Activated CD4-positive, CD25-positive, alpha-beta regulatory T cell treated with anti-CD3 and anti-CD28 coated beads, Interleukin-2, amount 50 U/mL, for 72 hours (primary cell): ENCODE results near the gene CASP9.
"Not testable (repeated sequence)": the region's sequence is repeated elsewhere in the genome, so short reads cannot be mapped to it uniquely, and the experiment has no call there.

Experiments
- DNase-seq: peaks from one replicate; pipeline ENCODE4 v3.0.0; 2021

CASP9 gene

GRCh38 chr1:15493869-15494390 is 30.1 kb downstream of the CASP9 start:
- DNase-seq: no peak

- DNase-seq: no peak
Measured at GRCh38 chr1:15492596-15492995, 31.4 kb downstream of the CASP9 start.

GRCh38 chr1:15491010-15491409 is 33.0 kb downstream of the CASP9 start:
- DNase-seq: not testable (repeated sequence)

GRCh38 chr1:15489052-15489736 is 34.8 kb downstream of the CASP9 start:
- DNase-seq: no peak

- no peak for DNase-seq
Measured at GRCh38 chr1:15488371-15488770, 35.6 kb downstream of the CASP9 start.

- DNase-seq: not testable (repeated sequence)
Measured at GRCh38 chr1:15486844-15487610, 37.0 kb downstream of the CASP9 start.

GRCh38 chr1:15485636-15486035 is 38.4 kb downstream of the CASP9 start:
- no peak for DNase-seq

GRCh38 chr1:15484443-15484842 is 39.6 kb downstream of the CASP9 start:
- not testable (repeated sequence) for DNase-seq

GRCh38 chr1:15483971-15484370 is 40.0 kb downstream of the CASP9 start:
- DNase-seq: no peak

GRCh38 chr1:15482983-15483543 is 41.0 kb downstream of the CASP9 start:
- DNase-seq: not testable (repeated sequence)

- not testable (repeated sequence) for DNase-seq
Measured at GRCh38 chr1:15482455-15482854, 41.6 kb downstream of the CASP9 start.

- no peak for DNase-seq
Measured at GRCh38 chr1:15479654-15480347, 44.2 kb downstream of the CASP9 start.

GRCh38 chr1:15477646-15478212 is 46.3 kb downstream of the CASP9 start:
- DNase-seq: no peak

GRCh38 chr1:15476927-15477326 is 47.1 kb downstream of the CASP9 start:
- DNase-seq: no peak

GRCh38 chr1:15475752-15476314 is 48.2 kb downstream of the CASP9 start, which contains the start of gene CELA2B:
Gene CELA2B, plus strand, starts transcription at chr1:15476104. Its CDS starts 22 bp downstream, at chr1:15476126.
- DNase-seq: no peak

GRCh38 chr1:15472587-15472986 is 51.4 kb downstream of the CASP9 start:
- DNase-seq: no peak

GRCh38 chr1:15471723-15472122 is 52.3 kb downstream of the CASP9 start:
- not testable (repeated sequence) for DNase-seq

- DNase-seq: not testable (repeated sequence)
Measured at GRCh38 chr1:15471067-15471466, 52.9 kb downstream of the CASP9 start.

GRCh38 chr1:15469821-15470448 is 54.1 kb downstream of the CASP9 start:
- DNase-seq: not testable (repeated sequence)

GRCh38 chr1:15469361-15469760 is 54.7 kb downstream of the CASP9 start:
- DNase-seq: no peak

GRCh38 chr1:15468145-15468544 is 55.9 kb downstream of the CASP9 start:
- DNase-seq: no peak
